DMS153 treated with DMSO at 0.1 percent for 48 hours (cell line): ENCODE results near the gene TBC1D5.
"Not testable (repeated sequence)": the region's sequence is repeated elsewhere in the genome, so short reads cannot be mapped to it uniquely, and the experiment has no call there.

Source experiments
- DNase-seq: peaks from one replicate; lab custom pipeline; 2025; ENCODE audit not compliant: unreplicated experiment; lab: John Stamatoyannopoulos, UW

Gene TBC1D5

DNA sequence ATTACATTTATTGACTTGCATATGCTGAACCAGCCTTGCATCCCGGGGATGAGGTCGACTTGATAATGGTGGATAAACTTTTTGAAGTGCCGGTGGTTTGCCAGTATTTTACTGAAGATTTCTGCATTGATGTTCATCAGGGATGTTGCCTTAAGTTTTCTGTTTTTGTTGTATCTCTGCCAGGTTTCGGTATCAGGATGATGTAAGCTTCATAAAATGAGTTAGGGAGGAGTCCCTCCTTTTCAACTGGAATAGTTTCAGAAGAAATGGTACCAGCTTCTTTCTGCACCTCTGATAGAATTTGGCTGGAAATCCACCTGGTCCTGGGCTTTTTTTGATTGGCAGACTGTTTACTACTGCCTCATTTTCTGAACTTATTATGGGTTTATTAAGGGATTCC is 250.8 kb downstream of the TBC1D5 start:
- DNase-seq = no peak

DNA sequence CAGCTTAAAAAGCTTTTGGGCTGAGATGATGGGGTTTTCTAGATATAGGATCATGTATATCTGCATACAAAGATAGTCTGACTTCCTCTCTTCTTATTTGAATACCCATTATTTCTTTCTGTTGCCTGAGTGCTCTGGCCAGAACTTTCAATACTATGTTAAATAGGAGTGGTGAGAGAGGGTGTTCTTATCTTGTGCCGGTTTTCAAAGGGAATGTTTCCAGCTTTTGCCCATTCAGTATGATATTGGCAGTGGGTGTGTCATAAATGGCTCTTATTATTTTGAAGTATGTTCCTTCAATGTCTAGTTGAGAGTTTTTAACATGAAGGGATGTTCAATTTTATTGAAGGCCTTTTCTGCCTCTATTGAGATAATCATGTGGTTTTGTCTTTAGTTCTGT is 251.2 kb downstream of the TBC1D5 start:
- not testable (repeated sequence) for DNase-seq

DNA sequence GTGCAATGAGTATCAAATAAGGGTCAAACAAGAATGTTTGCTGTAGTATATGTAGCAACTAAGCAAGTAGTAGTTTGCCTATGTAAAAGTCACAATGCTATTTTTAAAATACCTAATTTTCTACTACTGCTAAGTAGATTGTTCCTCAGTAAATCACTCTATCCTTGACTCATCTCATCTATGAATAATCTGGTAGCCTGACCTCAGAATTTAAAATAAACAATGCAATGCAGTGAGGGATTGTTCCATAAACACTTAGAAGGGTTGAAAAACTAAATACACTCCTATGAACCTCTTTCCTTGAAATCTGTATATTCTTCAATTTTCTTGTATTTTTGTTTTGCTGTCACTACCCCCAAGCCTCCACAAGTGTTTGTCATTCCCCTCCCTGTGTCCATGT is 253.3 kb downstream of the TBC1D5 start:
- DNase-seq = no peak

DNA sequence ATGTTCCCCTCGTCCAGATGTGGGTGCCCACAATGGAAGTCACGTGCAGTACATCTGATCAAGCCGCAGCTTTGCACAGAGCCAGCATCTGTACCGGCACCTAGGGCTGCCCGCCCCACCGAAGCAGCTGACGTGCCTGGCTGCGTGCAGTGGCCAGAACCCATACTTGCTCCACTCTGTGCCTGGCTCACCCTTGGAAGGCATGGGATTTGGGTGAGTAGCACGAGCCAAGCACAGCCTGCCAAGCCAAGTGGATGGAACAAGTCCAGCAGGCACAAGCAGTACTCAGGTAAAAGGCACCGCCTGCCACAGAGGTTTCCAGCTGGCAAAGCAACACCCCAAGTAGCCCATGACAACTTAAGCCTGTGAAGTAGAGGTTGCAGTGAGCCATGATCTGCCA is 261.3 kb downstream of the TBC1D5 start:
- no peak for DNase-seq

DNA sequence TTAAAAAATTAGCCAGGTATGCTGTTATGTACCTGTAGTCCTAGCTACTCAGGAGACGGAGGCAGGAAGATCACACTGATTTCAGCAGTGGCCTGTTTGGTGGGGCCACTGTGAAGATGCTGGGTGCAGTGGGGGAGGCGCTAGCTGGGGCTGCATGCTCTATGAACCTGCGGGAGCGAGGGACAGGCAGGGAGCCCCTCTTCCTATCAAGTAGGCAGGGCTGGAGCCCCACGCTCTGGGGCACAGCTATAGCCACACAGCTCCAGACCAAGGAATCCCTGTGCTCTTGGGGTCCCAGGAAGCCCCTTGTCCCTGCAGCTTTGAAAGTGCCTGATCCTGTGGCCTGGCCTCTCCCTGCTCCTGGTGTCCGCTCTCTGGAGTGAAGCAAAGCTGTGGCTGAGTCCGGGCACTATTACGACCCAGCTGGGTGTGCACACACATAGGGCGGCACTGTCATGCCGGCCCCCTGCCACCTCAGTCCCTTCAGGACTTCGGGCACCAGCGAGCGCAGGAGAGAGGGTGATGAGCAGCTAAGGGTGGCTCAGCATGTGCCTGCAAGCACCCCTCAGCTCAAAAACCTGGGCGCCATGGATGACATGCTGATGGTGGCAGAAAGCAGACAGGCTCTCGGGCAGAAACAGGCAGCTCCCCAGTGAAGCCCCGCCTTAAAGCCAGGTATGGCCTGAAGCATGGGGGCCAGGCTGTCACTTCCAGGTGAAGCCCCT is 262.6 kb downstream of the TBC1D5 start:
- no peak for DNase-seq

DNA sequence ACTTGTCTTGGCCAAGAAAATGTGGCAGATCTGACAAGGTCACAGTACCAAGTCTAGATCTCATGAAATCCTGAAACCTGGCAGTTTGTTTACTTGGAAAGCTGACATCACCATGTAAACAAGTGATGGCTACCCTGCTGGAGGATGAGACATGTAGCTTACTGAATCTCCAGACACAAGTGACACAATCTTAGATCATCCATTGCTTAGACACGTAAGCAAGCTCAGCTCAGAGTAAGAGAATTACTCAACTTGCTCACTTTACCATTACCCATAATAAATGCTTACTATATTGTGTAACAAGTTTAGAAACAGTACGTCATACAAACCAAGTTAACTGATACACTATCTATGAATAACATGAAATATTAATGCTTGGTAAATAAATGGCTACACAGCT is 263.8 kb downstream of the TBC1D5 start:
- no peak for DNase-seq

DNA sequence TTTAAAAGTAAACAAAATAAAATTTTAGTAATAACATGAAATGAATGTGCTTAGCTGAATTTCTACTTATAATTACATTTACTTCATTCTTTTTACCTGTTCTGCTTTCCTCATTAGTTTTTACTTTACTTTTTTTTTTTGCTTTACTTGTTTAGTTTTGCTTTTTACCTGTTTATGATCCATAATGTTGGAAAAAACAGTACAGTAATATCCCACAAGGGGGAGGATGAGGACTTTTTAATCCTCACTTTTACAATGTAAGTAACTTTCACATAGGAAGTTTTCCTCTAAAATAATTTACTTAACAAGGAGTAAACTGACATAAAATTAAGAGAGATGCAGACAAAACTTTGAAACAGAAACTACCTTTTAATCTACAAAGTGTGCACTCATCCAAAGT is 268.7 kb downstream of the TBC1D5 start:
- DNase-seq = no peak

DNA sequence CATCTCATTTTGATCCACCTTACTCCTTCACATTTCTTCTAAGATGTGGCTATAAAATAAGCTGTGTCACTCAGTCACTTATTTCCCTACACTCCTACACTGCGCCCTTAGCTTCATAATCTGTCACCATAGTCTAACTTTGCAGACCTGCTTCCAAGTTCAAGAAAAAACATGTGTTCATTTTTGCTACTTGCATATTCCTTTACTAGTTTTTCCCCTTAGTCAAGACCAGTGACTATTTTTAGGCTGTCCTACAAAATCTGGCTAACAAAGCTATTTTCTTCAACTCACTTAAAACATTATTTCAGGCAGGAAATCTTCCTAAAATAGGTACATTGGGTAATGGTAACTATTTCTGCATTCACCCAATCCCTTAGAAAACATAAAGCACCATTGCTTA is 272.5 kb downstream of the TBC1D5 start:
- no peak for DNase-seq

DNA sequence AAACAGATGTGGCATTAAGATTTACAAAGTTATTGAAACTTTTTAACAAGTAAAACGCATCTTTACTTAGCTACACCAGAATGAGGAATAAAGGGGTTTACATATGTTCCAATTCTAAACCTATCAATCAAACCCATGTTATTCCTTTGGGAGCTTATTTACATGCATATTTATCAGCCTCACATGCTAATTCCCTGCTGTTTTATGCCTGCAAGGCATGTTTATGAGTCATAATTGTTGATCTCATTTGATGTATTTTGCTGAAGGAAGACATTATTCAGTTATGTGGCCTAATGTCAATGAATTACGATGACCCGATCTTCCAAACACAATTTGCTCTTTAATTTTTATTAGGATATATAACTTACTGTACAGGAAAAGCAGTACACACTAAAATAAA is 272.9 kb downstream of the TBC1D5 start:
- DNase-seq = no peak

DNA sequence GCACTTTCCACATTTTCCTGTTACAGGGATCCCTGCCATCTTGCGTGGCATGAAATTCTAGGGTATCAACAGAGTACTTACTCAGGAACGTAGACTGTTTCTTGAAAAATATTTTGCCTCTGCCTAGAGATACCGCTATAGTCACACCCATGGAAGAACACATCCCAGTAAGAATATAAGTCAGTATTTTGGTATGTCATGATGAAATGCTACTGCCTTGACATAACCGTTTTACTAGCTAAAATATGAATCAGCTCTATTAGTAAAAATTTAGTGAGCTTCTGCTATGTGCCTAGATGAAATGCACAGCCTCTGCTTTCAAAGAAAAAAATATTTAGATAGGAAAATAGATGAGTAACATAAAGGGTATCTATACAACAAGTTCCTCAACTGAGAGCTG is 276.4 kb downstream of the TBC1D5 start:
- DNase-seq = no peak

DNA sequence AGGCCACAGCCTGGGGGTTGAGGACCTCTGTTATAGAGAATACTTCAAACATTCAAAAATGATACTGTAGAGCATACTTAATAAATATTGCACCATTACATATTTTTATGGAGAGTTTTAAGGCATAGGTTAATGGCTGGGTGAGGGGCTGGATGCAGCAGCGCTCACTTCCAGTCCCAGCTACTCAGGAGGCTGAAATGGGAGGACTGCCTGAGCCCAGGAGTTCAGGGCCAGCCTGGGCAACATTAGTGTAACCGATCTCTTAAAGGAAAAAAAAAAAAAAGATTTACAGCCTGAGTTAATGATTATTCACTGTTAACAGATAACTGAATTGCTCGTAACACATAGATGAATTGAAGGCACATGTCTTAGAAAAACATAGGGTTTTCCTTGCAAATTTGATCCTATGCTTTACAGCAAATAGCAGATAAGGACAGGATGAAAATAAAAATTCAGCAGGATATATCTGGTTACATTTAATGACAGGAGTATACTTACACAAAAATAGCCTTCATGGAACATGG is 282.9 kb downstream of the TBC1D5 start:
- no peak for DNase-seq

DNA sequence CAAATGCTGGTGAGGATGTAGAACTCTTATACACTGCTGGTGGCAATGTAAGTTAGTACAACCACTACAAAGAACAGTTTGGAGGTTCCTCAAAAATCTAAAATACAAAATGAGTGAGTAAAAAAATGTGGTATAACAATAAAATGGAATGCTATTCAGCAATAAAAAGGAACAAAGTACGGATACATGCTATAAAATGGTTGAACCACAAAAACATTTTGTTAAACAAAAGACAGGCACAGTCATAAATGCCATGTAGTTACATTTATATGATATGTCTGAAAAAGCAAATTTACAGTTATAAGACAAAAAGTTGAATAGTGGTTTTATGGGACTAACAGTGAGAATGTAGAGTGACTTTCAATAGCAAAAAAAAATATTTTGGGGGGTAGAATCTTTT is 285.8 kb downstream of the TBC1D5 start:
- DNase-seq = no peak

DNA sequence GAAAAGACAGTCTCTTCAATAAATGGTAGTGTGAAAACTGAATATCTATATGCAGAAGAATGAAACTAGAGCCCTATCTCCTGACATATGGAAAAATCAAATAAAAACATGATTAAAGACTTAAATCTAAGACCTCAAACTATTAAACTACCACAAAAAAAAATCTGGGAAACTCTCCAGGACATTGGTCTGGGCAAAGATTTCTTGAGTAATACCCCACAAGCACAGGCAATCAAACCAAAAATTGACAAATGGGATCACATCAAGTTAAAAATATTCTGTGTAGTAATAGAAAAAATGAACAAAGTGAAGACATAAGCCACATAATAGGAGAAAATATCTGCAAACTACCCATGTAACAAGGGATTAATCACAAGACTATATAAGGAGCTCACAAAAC is 286.4 kb downstream of the TBC1D5 start:
- no peak for DNase-seq

DNA sequence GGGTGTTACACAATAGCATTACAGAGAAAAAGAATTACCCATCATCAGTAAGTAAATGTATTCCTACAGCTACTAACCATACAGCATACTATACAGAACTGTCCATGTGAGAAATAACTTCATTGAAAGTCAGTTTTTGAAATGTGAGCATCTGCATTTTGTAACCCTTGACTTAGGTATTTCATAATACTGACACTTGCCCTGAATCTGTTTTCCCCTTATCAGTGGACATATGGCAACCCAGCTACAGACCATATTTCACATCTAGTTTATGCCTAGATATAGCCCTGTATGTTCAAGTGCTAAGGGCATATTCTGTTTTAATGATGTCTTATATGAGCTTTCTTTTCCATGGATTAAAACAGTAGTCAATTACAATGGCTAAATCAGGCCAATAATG is 297.6 kb downstream of the TBC1D5 start:
- no peak for DNase-seq

DNA sequence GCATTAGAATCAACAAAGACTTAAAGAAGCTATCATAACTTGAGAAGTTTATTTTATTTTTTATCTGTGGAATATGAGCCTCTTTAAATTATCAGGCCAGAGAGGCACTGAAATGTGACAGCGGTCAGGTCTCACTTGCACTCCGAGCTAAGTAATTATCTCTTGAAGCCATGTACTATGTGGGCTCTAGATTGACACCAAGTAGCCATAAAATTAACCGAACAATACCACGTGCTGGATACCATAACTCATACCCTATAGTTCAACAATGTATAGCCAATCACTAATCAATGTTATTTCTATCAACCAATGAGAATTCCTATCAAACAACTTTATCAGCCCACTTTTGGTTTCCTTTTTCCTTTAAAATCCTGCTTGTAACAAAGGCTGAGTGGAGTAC is 299.3 kb downstream of the TBC1D5 start:
- DNase-seq = no peak

DNA sequence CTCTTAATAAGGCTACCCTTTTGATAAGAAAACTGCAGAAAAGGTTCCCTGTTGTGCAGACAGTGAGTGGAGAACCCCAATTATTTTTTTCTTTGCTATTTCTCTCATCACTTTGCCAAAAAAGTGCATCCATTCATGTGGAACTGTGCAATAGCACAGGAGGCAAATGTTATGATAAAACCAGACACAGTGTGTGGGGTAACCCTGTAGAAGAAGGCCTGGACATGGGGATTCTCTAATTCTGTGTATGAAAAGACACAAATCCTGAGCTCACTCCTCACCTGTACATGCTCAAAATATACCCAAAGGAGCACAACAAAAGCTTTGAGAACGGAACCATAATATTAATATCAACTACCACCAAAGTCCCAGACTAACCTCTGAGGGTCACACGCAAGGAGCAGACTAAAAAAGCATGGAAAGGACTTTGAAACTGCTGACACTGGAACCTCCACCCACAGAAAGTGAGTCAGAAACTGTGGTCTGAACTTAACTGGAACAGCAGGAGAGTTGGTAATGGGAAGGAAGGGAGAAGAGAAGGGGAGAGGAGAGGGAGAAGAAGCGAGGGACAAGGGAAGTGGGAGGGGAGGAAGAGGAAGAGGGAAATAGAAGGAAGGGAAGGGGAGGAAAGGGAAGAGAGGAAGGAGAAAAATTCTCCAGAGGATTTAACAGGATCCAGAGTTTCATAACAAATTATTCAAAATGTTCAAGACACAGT is 299.9 kb downstream of the TBC1D5 start:
- DNase-seq = no peak

DNA sequence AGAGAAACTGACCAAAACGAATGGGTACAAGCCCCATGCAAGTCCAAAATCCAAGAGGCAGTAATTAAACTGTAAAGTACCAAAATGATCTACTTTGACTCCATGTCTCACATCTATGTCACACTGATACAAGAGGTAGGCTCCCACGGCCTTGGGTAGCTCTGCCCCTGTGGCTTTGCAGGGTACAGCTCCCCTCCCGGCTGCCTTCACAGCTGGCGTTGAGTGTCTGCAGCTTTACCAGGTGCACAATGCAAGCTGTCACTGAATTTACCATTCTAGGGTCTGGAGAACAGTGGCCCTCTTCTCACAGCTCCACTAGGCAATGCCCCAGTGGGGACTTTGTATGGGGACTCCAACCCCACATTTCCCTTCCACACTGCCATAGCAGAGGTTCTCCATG is 308.6 kb downstream of the TBC1D5 start:
- no peak for DNase-seq

DNA sequence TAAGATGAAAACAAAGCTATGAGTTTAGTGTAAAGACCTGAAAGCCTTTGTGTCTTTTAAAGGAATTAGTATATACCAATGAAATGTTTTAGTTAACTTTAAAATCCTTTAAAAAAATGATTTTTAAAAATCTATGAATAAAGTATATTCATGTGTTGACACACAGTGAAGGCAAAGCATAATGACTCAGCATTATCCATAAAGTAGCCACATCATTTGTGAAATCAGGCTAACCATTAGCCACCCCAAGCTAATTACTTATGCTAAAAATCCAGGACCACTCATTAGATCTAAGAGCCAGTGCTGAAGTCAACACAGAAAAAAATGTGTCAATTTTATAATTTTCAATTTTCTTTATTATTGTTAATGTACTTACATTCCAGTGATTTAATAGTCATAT is 310.2 kb downstream of the TBC1D5 start:
- no peak for DNase-seq

DNA sequence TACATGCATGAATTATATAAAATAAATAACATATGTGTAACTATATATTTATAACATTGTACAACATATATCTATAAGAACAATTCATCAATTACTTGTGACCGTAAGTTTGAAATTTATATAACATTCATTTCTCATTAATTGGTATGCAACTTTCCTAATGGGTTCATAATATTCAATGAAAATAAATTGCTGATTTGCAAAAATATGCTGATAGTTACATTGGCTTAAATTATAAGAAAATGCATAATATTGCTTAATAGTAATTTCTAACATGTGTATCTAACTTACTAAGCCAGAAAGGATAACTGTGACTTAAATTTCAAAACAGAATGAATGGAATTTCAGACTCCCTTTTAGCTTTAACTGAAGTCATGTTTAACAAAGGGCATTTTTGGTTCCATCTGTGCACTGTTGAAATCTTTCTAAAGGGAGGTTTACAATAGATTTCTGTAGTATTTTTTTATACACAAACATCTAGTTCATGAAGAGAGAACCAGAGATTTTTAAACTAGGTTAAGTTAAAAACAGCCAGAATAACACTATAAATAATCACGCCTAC is 310.9 kb downstream of the TBC1D5 start:
- DNase-seq = no peak

DNA sequence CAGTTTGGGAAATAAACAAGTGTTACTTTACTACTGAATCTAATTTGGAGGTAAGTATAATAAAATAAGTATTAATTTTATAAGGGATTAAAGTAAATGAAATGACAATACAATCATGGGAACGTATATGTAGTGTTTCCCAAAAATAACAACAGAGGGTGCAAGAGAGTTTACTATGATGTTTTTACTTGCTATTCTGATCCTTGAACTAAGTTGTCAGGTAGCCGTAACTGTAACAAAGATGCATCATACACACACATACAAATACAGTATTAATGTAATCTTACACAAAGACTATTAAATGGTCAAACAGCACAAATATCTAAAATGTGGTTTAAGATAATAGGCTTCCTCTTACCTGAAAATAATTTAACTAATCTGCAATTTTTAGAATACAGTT is 311.4 kb downstream of the TBC1D5 start:
- DNase-seq = peak; percentile 5

DNA sequence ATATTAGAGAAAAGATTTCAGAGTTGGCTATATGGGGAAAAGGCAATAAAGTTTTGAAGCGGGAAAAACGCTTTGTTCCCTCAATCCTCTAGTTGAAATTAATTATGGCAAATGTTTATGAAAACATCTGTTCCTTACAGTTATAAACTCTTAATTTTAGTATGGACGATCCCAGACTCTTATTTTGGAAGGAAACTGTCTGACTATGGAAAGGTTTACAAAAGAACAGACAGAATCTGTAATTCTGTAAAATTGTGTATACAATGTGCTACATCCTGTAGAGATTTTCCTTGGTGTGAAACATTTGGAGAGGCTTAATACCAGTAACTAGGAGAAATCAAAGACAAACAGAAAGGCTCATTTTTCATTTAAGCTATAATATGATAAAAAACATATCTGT is 311.8 kb downstream of the TBC1D5 start:
- DNase-seq = no peak

DNA sequence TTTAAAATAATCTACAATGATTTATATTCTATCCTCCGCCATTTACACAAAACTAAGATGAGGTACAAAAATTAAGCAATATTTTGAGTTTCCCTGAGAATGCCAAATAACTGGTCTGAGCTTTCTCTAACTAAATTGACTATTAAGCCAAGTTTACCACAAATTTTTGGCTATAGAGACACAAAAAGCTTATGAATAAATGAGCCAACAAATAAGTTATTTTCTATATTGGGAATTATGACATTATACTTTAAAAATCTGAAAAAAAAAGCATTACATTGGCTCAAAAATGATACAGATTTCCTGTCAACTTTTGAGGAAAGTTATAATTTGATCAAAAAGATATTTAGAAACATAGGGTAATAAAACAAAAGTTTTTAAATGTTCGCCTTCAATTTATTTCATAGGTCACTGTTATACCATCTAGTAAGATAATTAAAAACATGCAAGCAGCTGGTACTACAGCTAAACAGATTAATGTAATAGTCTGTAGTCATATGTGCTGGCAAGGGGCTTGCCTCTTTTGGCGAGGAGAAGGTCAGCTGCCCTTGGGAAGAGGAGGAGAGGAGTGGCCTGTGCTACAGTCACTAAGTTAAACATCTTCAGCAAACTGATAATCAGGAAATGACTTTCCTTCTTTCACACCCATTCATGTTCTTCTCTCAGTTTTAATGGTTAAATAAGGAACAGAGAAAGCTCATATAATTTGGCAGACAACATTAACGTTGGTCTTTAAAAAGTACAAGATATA is 318.5 kb downstream of the TBC1D5 start:
- DNase-seq = no peak
